ENCODE results near the gene TM9SF3. TPM values are rescaled to one million over a fixed set of nuclear protein-coding genes. Genes with fewer than 3 reads are reported as not detected.
A peak's percentile ranks its signal among the peaks of the same experiment; 100 is the strongest.
"Not testable (repeated sequence)": the region's sequence is repeated elsewhere in the genome, so short reads cannot be mapped to it uniquely, and the experiment has no call there.

Gene TM9SF3
- total RNA-seq, 1 donor from 2014 or later = 68.5 TPM

DNA sequence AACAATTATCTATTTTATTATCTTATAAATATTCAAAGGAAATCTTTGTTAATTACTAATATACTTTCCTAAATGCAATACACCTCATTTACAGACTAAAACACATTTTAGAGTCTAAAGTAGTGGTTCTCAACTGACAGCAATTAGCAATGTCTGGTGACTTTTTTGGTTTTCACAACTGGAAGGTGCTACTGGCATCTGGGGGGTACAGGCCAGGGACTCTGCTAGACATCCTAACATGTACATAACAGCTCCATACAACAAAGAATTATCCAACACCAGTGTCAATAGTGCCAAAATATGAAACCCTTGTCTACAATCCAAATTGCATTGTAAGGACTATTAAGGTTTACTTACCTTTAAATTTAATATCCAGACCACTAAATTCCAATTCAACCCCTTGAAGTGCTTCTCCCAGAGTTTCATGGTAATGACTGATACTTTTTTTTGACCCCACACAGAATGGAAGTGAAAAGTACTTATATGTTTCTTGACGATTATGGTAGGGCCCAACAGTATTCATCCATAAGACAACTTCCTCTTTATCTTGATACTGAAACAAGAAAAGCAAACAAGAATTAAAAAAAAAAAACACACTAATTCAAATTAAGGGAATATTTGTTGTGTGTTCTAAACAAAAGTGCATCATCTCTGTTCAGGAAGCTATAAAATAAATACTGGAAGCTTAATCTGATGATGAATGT lies 10.4 kb downstream of the TM9SF3 start:
- DNase-seq (no peak), ATAC-seq (ENCODE audit: poor library complexity) (no peak)
- intact Hi-C loops (cut with DNase I) = no loop called here

DNA sequence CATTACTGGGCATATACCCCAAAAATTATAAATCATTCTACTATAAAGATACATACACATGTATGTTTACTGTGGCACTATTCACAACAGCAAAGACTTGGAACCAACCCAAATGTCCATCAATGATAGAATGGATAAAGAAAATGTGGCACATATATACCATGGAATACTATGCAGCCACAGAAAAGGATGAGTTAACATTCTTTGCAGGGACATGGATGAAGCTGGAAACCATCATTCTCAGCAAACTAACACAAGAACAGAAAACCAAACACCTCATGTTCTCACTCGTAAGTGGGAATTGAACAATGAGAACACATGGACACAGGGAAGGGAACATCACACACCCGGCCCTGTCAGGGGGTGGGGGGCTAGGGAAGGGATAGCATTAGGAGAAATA lies 12.2 kb downstream of the TM9SF3 start:
- DNase-seq; intact Hi-C loops (cut with DNase I); ATAC-seq (ENCODE audit: poor library complexity): not testable (repeated sequence)

- intact Hi-C loops (cut with DNase I) = no loop called here
- ATAC-seq (ENCODE audit: poor library complexity) (peak; percentile 14), DNase-seq (no peak)
Measured at GRCh38 chr10:96573036-96573435, 13.8 kb downstream of the TM9SF3 start.

DNA sequence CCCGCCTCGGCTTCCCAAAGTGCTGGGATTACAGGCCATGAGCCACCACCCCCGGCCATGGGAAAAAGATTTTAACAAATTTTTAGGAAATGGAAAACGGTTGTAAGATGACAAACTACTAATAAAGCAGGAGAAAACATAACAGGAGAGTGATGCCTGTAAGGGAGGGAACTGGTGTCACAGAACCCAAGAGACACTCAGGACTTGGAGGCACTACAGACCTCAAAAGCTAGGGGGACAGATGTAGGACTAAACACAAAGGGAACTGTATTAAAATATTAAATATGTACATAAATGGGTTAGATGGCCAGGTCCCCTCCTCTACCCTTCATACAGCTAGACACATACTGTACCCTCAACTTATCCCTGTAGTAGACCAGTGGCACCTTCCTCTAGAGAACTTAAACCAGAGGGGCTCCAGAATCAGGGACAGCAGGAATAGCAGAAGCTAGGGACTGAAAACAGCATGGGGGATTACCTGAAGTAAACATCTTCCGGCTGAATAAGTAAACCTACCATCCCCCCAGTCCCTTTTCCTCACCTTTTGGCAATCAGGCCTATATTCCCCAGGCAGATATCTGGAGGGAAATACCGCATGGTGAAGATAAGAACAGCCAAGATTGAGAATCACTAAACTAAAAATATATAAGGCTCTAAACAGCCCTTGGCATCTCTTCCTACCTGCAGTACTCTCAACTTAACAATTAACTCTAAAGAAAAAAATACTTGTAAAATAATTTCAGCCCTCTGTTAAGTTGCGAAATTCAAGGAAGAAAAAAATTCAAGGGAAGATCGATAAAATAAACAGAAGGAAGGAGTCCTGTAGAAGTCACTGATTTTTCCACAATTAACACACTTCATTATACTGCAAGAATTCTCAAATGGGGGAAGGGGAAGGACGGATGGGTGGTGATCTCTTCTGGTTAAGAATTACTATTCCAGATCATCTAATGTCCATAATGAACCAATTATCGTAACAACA lies 15.5 kb downstream of the TM9SF3 start:
- ATAC-seq (ENCODE audit: poor library complexity) (peak; percentile 31), DNase-seq (no peak)
- intact Hi-C loops (cut with DNase I) = no loop called here

DNA sequence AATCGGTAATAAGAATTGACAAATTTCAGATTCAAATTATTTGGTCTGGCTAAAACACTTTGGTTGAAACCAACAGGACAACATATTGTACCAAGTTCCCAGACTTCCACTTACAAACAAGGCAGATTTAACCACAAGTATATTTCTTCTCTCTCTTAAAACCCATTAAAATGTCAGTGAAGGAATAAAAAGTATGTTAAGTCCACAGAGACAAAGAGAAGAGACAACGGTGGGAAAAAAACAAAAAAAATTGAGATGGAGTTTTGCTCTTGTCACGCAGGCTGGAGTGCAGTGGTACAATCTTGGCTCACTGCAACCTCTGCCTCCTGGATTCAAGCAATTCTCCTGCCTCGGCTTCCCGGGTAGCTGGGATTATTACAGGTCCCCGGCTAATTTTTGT lies 16.3 kb downstream of the TM9SF3 start:
- ATAC-seq (ENCODE audit: poor library complexity) = peak; percentile 13
- intact Hi-C loops (cut with DNase I) = no loop called here
- DNase-seq = no peak

GRCh38 chr10:96568402-96568801 lies 18.4 kb downstream of the TM9SF3 start:
- no peak for ATAC-seq (ENCODE audit: poor library complexity)
- DNase-seq = no peak
- intact Hi-C loops (cut with DNase I) = no loop called here

- ATAC-seq (ENCODE audit: poor library complexity) (no peak), DNase-seq (no peak)
- intact Hi-C loops (cut with DNase I) = no loop called here
Measured at GRCh38 chr10:96565774-96566173, 21.0 kb downstream of the TM9SF3 start.

DNA sequence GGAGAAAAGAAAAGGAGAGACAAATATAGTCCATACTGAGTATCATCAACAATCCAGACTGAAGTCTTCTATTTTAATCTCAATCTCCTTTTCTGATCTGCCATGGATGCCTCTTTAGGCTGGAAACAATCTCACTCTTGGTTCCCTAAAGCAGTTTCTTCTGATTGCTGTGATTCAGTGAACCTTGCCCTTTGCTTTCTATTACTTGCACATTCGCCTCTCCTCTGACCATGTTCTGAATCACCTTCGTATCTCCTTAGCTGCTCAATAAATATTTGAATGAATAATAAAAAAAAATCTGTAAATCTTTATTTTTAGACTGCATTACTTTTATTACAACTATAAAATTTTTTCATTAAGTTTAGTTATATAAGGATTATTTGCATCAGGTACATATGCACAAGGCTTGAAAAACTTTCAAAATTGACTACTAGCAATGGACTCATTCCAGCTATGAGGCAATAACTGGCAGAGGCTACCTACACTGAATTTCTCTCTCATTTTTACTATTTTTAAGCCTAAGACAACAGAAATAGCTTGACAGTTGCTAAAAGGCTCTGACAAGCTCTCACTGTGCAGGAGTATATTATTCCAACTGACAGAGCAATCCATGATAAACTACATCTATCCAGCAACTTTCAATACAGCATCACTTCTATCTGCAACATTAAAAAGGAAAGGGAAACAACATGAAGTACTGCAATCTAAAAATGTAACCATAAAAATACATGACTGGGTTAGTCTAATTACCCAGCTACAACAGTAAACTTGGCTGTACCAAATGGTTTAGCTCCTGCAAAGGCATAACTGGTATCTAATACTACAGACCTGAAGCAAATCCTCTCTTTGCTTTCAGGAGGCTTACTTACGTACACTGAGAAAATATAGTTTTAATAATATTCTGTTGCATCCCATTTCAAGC lies 25.6 kb downstream of the TM9SF3 start:
- intact Hi-C loops (cut with DNase I) = no loop called here
- DNase-seq = no peak
- ATAC-seq (ENCODE audit: poor library complexity) = no peak

DNA sequence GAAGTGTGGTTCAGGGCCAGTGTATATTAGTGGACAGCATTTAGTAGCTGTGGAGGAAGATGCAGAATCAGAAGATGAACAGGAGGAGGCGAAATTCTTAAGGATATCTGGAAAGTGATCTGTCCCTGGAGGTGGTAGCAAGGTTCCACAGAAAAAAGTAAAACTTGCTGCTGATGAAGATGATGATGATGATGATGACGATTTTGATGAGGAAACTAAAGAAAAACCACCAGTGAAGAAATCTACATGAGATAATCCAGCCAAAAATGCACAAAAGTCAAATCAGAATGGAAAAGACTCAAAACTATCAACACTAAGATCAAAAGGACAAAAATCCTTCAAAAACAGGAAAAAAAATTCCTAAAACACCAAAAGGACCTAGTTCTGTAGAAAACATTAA lies 26.3 kb downstream of the TM9SF3 start:
- DNase-seq = no peak
- intact Hi-C loops (cut with DNase I) = no loop called here
- no peak for ATAC-seq (ENCODE audit: poor library complexity)

GRCh38 chr10:96556003-96556402 lies 30.8 kb downstream of the TM9SF3 start:
- peak; percentile 70 for ATAC-seq (ENCODE audit: poor library complexity)
- intact Hi-C loops (cut with DNase I) = loop anchor here (10.0 kb wide), 1 partner anchor 161 kb away; no protein-coding TSS in a partner anchor

GRCh38 chr10:96555330-96555729 lies 31.5 kb downstream of the TM9SF3 start:
- DNase-seq = no peak
- intact Hi-C loops (cut with DNase I) = loop anchor here (10.0 kb wide), 1 partner anchor 161 kb away; no protein-coding TSS in a partner anchor
- ATAC-seq (ENCODE audit: poor library complexity) = no peak

More at GRCh38 chr10:96556003-96556402, 30.8 kb downstream of the TM9SF3 start:
- no peak for DNase-seq

DNA sequence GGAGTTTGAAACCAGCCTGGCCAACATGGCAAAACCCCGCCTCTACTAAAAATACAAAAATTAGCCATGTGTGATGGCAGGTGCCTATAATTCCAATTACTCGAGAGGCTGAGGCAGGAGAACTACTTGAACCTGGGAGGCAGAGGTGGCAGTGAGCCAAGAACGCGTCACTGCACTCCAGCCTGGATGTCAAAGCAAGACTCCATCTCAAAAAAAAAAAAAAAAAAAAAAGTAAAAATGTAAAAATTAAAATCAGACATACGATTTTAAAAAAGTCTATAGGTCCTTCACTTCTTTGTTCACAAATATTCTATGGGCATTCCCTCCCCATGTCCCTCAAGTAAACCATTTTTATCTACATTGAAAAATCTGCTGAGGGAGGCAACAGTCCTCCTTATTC lies 38.2 kb downstream of the TM9SF3 start:
- peak; percentile 38 for ATAC-seq (ENCODE audit: poor library complexity)
- peak; percentile 60 for DNase-seq
- intact Hi-C loops (cut with DNase I) = no loop called here

DNA sequence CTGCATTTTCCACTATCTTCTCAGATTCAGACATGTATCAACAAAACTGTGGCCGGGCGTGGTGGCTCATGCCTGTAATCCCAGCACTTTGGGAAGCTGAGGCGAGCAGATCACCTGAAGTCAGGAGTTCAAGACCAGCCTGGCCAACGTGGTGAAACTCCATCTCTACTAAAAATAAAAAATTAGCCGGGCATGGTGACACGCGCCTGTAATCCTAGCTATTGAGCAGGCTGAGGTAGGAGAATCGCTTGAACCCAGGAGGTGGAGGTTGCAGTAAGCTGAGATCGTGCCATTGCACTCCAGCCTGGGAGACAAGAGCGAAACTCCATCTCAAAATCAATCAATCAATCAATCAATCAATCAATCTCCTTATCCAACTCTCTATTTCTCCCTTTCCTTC lies 41.3 kb downstream of the TM9SF3 start:
- intact Hi-C loops (cut with DNase I); ATAC-seq (ENCODE audit: poor library complexity): not testable (repeated sequence)

DNA sequence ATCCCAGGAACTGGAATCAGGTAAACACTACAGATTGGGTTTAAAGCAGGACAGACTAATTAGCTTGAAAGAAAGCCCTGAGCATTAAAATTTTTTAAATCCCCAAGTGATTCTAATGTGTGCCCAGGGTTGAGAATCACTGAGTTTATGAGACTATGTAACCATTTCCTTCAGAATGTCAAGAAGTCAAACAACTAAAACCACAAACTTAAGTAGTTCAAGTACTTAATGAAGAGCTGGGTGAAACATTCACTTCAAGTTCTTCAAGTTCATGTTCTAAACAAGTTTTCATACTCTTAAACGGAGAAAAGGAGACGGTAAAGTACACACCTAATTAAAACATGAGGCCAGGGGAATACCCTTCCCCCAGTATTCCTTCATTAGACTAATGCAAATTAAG lies 44.9 kb downstream of the TM9SF3 start:
- intact Hi-C loops (cut with DNase I) = no loop called here
- DNase-seq = no peak
- no peak for ATAC-seq (ENCODE audit: poor library complexity)

More for the DNA sequence above, 41.3 kb downstream of the TM9SF3 start:
- not testable (repeated sequence) for DNase-seq

DNA sequence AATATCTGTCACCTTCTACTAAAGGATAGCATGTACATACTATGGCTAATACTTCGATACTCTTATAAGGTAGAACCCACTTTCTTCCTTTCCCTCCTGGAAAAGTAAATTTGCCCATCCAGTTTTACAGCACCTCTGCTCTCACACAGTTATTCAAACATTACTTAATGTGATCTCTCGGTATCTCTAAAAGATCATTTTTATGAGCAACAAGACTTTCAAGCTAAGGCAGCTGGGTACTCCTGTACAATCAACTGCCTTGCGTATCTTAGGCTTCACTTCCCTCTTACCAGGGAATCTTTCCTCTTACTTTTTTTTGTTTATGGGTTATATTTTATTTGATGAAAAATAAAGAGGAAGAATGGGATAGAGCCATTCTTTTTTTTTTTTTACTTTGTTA lies 46.6 kb downstream of the TM9SF3 start:
- intact Hi-C loops (cut with DNase I) = no loop called here
- no peak for ATAC-seq (ENCODE audit: poor library complexity)
- DNase-seq = no peak

GRCh38 chr10:96538683-96539082 lies 48.1 kb downstream of the TM9SF3 start:
- intact Hi-C loops (cut with DNase I) = no loop called here
- ATAC-seq (ENCODE audit: poor library complexity) = no peak
- DNase-seq = no peak

DNA sequence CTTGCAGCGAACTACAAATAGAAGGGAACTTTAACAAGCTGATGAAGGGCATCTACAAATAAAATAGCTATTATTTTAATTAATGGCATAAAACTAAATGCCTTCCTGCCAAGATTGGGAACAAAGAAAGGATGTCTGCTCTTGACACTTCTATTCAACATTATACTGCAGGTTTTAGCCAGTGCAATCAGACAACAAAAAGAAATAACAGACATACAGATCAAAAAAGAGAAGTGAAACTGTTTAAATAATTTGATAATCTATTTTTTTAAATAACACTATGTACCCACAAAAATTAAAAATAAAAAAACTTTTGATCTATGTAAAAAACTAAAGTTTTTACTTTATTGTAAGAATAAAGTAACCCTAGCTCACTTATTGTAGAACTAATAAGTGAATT lies 50.7 kb downstream of the TM9SF3 start:
- intact Hi-C loops (cut with DNase I) = no loop called here
- ATAC-seq (ENCODE audit: poor library complexity) = no peak
- DNase-seq = no peak

DNA sequence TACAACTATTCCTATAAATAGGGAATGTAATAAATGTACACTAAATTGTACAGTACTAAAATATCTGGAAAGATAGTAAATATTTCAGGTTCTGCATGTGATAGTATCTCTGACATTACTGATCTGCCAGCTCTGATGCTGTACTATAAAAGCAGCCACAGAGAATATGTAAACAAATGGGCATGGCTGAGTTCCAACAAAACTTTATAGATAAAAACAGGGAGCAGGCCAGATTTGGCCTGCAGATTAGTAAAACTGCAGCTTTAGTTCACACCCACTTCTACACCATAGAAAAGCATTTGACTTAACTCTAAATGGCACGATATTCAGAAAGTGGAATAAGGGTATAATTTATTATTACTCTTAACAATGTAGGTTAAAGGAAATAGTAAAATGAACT lies 54.3 kb downstream of the TM9SF3 start:
- intact Hi-C loops (cut with DNase I) = no loop called here
- DNase-seq (no peak), ATAC-seq (ENCODE audit: poor library complexity) (no peak)
